Lung (tissue), 12 donors: Measurements from ENCODE around the gene TSPEAR. TPM values are rescaled to one million over a fixed set of nuclear protein-coding genes. Genes with fewer than 3 reads are reported as not detected.
"Not testable (repeated sequence)": the region's sequence is repeated elsewhere in the genome, so short reads cannot be mapped to it uniquely, and the experiment has no call there.

Experiments
- ATAC-seq: fragments of 200-7000 bp; cut with Tn5 transposase; one replicate; pipeline ENCODE4 v1.9.1; 2020; ENCODE audit warnings: moderate number of reproducible peaks; ENCODE audit not compliant: insufficient read depth, low FRiP score
- DNase-seq, 3 donors: peaks; one replicate each; pipeline ENCODE4 v3.0.0-alpha.2; 2013 to 2017
- H3K27ac ChIP-seq, 2 donors: one replicate each; pipeline ENCODE4 v1.5.1; 2013; ENCODE audit warnings: mild to moderate bottlenecking in 2 of 2, moderate library complexity in 2 of 2, control low read depth in 1 of 2, inconsistent platforms in 1 of 2, low read depth in 1 of 2, low read length in 1 of 2
- H3K27me3 ChIP-seq, 3 donors: one replicate each; pipeline ENCODE4 v1.5.1; 2013; ENCODE audit warnings: low read length in 2 of 3; ENCODE audit not compliant: control insufficient read depth in 3 of 3, insufficient read depth in 3 of 3
- H3K36me3 ChIP-seq, 4 donors: one replicate each; pipeline ENCODE4 v1.5.1; 2013; ENCODE audit warnings: low read length in 4 of 4, mild to moderate bottlenecking in 1 of 4, moderate library complexity in 1 of 4; ENCODE audit not compliant: control insufficient read depth in 4 of 4, insufficient read depth in 4 of 4
- H3K4me1 ChIP-seq, 5 donors: one replicate each; pipeline ENCODE4 v1.5.1; 2013; ENCODE audit warnings: low read length in 5 of 5, mild to moderate bottlenecking in 2 of 5, moderate library complexity in 1 of 5; ENCODE audit not compliant: control insufficient read depth in 5 of 5, insufficient read depth in 5 of 5
- H3K4me3 ChIP-seq: one replicate; pipeline ENCODE4 v1.5.1; 2013; ENCODE audit warnings: mild to moderate bottlenecking, control low read depth, moderate library complexity
- H3K9ac ChIP-seq, 2 donors: one replicate each; pipeline ENCODE4 v1.5.1; 2013; ENCODE audit warnings: low read length in 2 of 2, control low read depth in 1 of 2; ENCODE audit not compliant: insufficient read depth in 1 of 2
- H3K9me3 ChIP-seq, 4 donors: one replicate each; pipeline ENCODE4 v1.5.1; 2013; ENCODE audit warnings: low read length in 3 of 4, mild to moderate bottlenecking in 1 of 4, moderate library complexity in 1 of 4; ENCODE audit not compliant: control insufficient read depth in 4 of 4, insufficient read depth in 3 of 4
- WGBS, 2 donors: extraction: QIAGEN DNeasy Blood & Tissue Kit; methylation state at CpG; one replicate each; pipeline ENCODE4 v1.1.7; 2013; 5-methylcytosine and 5-hydroxymethylcytosine counted together
- polyA plus RNA-seq, 2 donors: library from polyadenylated mRNA; stranded (reverse); fragments of 200-250 nt; gene quantifications; one replicate each; pipeline ENCODE4 v1.2.1, GENCODE V29; 2013
- total RNA-seq, 2 donors: library from RNA; depleted of rRNA in 1 of 2; stranded (reverse); fragments of >200 nt in 1 of 2; gene quantifications; one replicate each; pipeline ENCODE4 v1.2.1, GENCODE V29; 2014 to 2021
- TF ChIP-seq, protein P1 (sequence below): IDR thresholded peaks from 2 replicates; pipeline ENCODE4 v1.5.1; 2012; ENCODE audit warnings: mild to moderate bottlenecking; ENCODE audit errors: control extremely low read depth, extremely low read depth
- donor health status: control.
- donor health status: control.
- donor health status: Bipolar disorder and iron deficiency.
- donor health status: healthy.
- donor health status: DM: yes; HTN: yes; CAD: no.

TSPEAR gene
- total and polyA plus RNA-seq, 4 donors: 0.02 to 2.1 (median 0.27) TPM

GRCh38 chr21:44479556-44480199 is 231.7 kb downstream of the TSPEAR start:
- H3K9ac ChIP-seq, H3K4me3 ChIP-seq, H3K4me1 ChIP-seq, DNase-seq, H3K36me3 ChIP-seq, ATAC-seq, H3K27me3 ChIP-seq, H3K27ac ChIP-seq, H3K9me3 ChIP-seq: not testable (repeated sequence)
- WGBS, 2 donors: 50% methylated on average over 21 of the region's 21 CpGs
- TF ChIP-seq, protein P1, sequence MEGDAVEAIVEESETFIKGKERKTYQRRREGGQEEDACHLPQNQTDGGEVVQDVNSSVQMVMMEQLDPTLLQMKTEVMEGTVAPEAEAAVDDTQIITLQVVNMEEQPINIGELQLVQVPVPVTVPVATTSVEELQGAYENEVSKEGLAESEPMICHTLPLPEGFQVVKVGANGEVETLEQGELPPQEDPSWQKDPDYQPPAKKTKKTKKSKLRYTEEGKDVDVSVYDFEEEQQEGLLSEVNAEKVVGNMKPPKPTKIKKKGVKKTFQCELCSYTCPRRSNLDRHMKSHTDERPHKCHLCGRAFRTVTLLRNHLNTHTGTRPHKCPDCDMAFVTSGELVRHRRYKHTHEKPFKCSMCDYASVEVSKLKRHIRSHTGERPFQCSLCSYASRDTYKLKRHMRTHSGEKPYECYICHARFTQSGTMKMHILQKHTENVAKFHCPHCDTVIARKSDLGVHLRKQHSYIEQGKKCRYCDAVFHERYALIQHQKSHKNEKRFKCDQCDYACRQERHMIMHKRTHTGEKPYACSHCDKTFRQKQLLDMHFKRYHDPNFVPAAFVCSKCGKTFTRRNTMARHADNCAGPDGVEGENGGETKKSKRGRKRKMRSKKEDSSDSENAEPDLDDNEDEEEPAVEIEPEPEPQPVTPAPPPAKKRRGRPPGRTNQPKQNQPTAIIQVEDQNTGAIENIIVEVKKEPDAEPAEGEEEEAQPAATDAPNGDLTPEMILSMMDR: peak; percentile 10

- 92 to 94% methylated on average over 5 of the region's 5 CpGs for WGBS, 2 donors
- H3K36me3 ChIP-seq: no peaks in the 10 kb centered on the region
- TF ChIP-seq, protein P1: no peak
- H3K9me3 ChIP-seq: no peaks in the 10 kb centered on the region
- no peak for ATAC-seq
- H3K27me3 ChIP-seq: no peaks in the 10 kb centered on the region
- no peak for DNase-seq
- no peak overlapping the region for H3K9ac ChIP-seq
- no peak overlapping the region for H3K4me3 ChIP-seq
- H3K27ac ChIP-seq: no peak overlapping the region
- H3K4me1 ChIP-seq: peaks cover 0 to 6% (median 0%) of the 10 kb centered on the region in 5 donors
Measured at GRCh38 chr21:44478801-44479167, 232.6 kb downstream of the TSPEAR start.

GRCh38 chr21:44478124-44478800 is 233.1 kb downstream of the TSPEAR start:
- Histone ChIP-seq H3K9me3 (no peaks in the 10 kb centered on the region), H3K4me1 (peaks cover 0 to 6% (median 0%) of the 10 kb centered on the region in 5 donors), H3K27ac (no peak overlapping the region), H3K36me3 (no peaks in the 10 kb centered on the region), H3K27me3 (no peaks in the 10 kb centered on the region), H3K9ac (no peak overlapping the region), H3K4me3 (no peak overlapping the region)
- ATAC-seq (no peak), DNase-seq (peak in 1 of 3 donors; percentile 6)
- WGBS, 2 donors: 58% methylated on average over 16 of the region's 16 CpGs
- TF ChIP-seq, protein P1: no peak
